HUES48 (cell line): ENCODE results near the gene ITGA11.

ENCODE experiments used
- H3K27ac ChIP-seq: one replicate; pipeline ENCODE4 v1.7.0; 2013; ENCODE audit warnings: low read depth, low read length, inconsistent platforms
- H3K27me3 ChIP-seq: 2 replicates; pipeline ENCODE4 v1.6.1; 2013; ENCODE audit warnings: mild to moderate bottlenecking, low read length; ENCODE audit not compliant: control insufficient read depth, insufficient read depth
- H3K36me3 ChIP-seq: 2 replicates; pipeline ENCODE4 v1.6.1; 2013; ENCODE audit warnings: low read length; ENCODE audit not compliant: control insufficient read depth, insufficient read depth
- H3K4me1 ChIP-seq: 2 replicates; pipeline ENCODE4 v1.6.1; 2013; ENCODE audit warnings: mild to moderate bottlenecking, low read length; ENCODE audit not compliant: control insufficient read depth, insufficient read depth
- H3K4me3 ChIP-seq: 2 replicates; pipeline ENCODE4 v1.5.1; 2013; ENCODE audit warnings: mild to moderate bottlenecking, low read depth, low read length
- H3K9ac ChIP-seq: 2 replicates; pipeline ENCODE4 v1.6.1; 2013; ENCODE audit warnings: mild to moderate bottlenecking, low read depth, low read length, moderate library complexity
- H3K9me3 ChIP-seq: 2 replicates; pipeline ENCODE4 v1.6.1; 2013; ENCODE audit warnings: low read length; ENCODE audit not compliant: control insufficient read depth, insufficient read depth

The ITGA11 gene

GRCh38 chr15:68469162-68470048, 37.4 kb upstream of the ITGA11 start:
- Histone ChIP-seq H3K36me3 (no peaks in the 10 kb centered on the region), H3K27ac (no peak overlapping the region), H3K9me3 (no peaks in the 10 kb centered on the region), H3K9ac (no peak overlapping the region), H3K27me3 (no peaks in the 10 kb centered on the region), H3K4me3 (no peak overlapping the region), H3K4me1 (no peaks in the 10 kb centered on the region)

GRCh38 chr15:68466876-68467275, 34.9 kb upstream of the ITGA11 start:
- H3K4me1 ChIP-seq: no peaks in the 10 kb centered on the region
- no peaks in the 10 kb centered on the region for H3K36me3 ChIP-seq
- no peak overlapping the region for H3K27ac ChIP-seq
- H3K9ac ChIP-seq: no peak overlapping the region
- no peaks in the 10 kb centered on the region for H3K27me3 ChIP-seq
- H3K4me3 ChIP-seq: no peak overlapping the region
- H3K9me3 ChIP-seq: no peaks in the 10 kb centered on the region

GRCh38 chr15:68465861-68466560, 34.0 kb upstream of the ITGA11 start:
- Histone ChIP-seq H3K4me1 (no peaks in the 10 kb centered on the region), H3K4me3 (no peak overlapping the region), H3K9ac (no peak overlapping the region), H3K36me3 (no peaks in the 10 kb centered on the region), H3K27ac (no peak overlapping the region), H3K27me3 (no peaks in the 10 kb centered on the region), H3K9me3 (no peaks in the 10 kb centered on the region)

GRCh38 chr15:68464448-68465090, 32.6 kb upstream of the ITGA11 start:
- no peaks in the 10 kb centered on the region for H3K27me3 ChIP-seq

GRCh38 chr15:68463996-68464395, 32.0 kb upstream of the ITGA11 start:
- no peaks in the 10 kb centered on the region for H3K27me3 ChIP-seq
- no peaks in the 10 kb centered on the region for H3K36me3 ChIP-seq
- no peaks in the 10 kb centered on the region for H3K9me3 ChIP-seq
- no peak overlapping the region for H3K9ac ChIP-seq
- H3K4me3 ChIP-seq: no peak overlapping the region
- H3K27ac ChIP-seq: no peak overlapping the region
- H3K4me1 ChIP-seq: no peaks in the 10 kb centered on the region

More at GRCh38 chr15:68464448-68465090, 32.6 kb upstream of the ITGA11 start:
- Histone ChIP-seq H3K27ac (no peak overlapping the region), H3K4me3 (no peak overlapping the region), H3K36me3 (no peaks in the 10 kb centered on the region), H3K9ac (no peak overlapping the region), H3K9me3 (no peaks in the 10 kb centered on the region), H3K4me1 (no peaks in the 10 kb centered on the region)

- H3K27ac ChIP-seq: no peak overlapping the region
- H3K4me3 ChIP-seq: no peak overlapping the region
- H3K27me3 ChIP-seq: no peaks in the 10 kb centered on the region
Measured at GRCh38 chr15:68463444-68463843, 31.5 kb upstream of the ITGA11 start.

GRCh38 chr15:68460166-68460565, 28.2 kb upstream of the ITGA11 start:
- no peak overlapping the region for H3K27ac ChIP-seq
- H3K27me3 ChIP-seq: no peaks in the 10 kb centered on the region
- H3K9me3 ChIP-seq: no peaks in the 10 kb centered on the region
- H3K4me1 ChIP-seq: no peaks in the 10 kb centered on the region
- no peaks in the 10 kb centered on the region for H3K36me3 ChIP-seq
- H3K4me3 ChIP-seq: no peak overlapping the region
- no peak overlapping the region for H3K9ac ChIP-seq

More at GRCh38 chr15:68463444-68463843, 31.5 kb upstream of the ITGA11 start:
- no peaks in the 10 kb centered on the region for H3K4me1 ChIP-seq
- no peak overlapping the region for H3K9ac ChIP-seq
- H3K9me3 ChIP-seq: no peaks in the 10 kb centered on the region
- H3K36me3 ChIP-seq: no peaks in the 10 kb centered on the region

GRCh38 chr15:68450192-68450591, 18.2 kb upstream of the ITGA11 start:
- H3K9me3 ChIP-seq: no peaks in the 10 kb centered on the region
- H3K4me1 ChIP-seq: no peaks in the 10 kb centered on the region
- H3K9ac ChIP-seq: no peak overlapping the region
- H3K4me3 ChIP-seq: no peak overlapping the region
- H3K36me3 ChIP-seq: no peaks in the 10 kb centered on the region
- no peaks in the 10 kb centered on the region for H3K27me3 ChIP-seq
- H3K27ac ChIP-seq: no peak overlapping the region

GRCh38 chr15:68449389-68449788, 17.4 kb upstream of the ITGA11 start:
- H3K27me3 ChIP-seq: no peaks in the 10 kb centered on the region

GRCh38 chr15:68447976-68448755, 16.2 kb upstream of the ITGA11 start:
- Histone ChIP-seq H3K36me3 (no peaks in the 10 kb centered on the region), H3K4me3 (no peak overlapping the region), H3K27ac (no peak overlapping the region), H3K9ac (no peak overlapping the region), H3K27me3 (no peaks in the 10 kb centered on the region), H3K9me3 (no peaks in the 10 kb centered on the region), H3K4me1 (no peaks in the 10 kb centered on the region)

More at GRCh38 chr15:68449389-68449788, 17.4 kb upstream of the ITGA11 start:
- H3K9ac ChIP-seq: no peak overlapping the region
- no peaks in the 10 kb centered on the region for H3K36me3 ChIP-seq
- H3K4me3 ChIP-seq: no peak overlapping the region
- H3K27ac ChIP-seq: no peak overlapping the region
- H3K9me3 ChIP-seq: no peaks in the 10 kb centered on the region
- H3K4me1 ChIP-seq: no peaks in the 10 kb centered on the region
